Measurements from ENCODE around the gene SLAMF9.

Gene SLAMF9

GRCh38 chr1:159974350-159974965 is 20.4 kb upstream of the SLAMF9 start:
- no peak for DNase-seq (ENCODE audit: low read depth in 2 of 2)

DNA sequence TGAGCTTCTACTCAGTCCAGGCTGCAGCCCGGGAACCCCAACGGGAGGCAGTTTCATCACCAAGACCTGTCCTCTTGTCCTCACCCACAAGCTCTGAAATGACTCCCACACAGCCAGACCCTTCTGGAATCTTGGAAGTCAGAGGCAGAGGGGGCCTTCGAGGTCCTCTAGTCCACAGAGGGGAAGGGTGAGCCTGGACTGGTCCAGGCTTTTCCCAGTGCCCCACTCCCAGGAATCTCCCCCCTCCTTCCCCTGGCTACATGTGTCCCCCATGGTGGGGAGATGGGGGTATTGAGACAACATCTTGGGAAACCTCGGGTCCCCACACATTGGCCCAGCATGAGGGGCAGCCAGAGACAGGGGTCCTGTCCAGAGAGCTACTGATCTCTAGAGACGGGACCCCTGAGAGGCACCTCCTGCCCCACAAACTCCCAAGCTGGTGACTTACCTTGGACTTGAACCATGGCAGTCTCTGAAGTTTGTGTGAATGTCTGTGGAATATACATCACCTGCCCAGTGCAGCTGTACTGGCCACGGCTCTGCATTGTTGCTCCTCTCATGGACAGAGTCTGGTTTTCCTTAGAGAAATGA is 19.4 kb upstream of the SLAMF9 start:
- DNase-seq (ENCODE audit: low read depth in 2 of 2), result no peak

DNA sequence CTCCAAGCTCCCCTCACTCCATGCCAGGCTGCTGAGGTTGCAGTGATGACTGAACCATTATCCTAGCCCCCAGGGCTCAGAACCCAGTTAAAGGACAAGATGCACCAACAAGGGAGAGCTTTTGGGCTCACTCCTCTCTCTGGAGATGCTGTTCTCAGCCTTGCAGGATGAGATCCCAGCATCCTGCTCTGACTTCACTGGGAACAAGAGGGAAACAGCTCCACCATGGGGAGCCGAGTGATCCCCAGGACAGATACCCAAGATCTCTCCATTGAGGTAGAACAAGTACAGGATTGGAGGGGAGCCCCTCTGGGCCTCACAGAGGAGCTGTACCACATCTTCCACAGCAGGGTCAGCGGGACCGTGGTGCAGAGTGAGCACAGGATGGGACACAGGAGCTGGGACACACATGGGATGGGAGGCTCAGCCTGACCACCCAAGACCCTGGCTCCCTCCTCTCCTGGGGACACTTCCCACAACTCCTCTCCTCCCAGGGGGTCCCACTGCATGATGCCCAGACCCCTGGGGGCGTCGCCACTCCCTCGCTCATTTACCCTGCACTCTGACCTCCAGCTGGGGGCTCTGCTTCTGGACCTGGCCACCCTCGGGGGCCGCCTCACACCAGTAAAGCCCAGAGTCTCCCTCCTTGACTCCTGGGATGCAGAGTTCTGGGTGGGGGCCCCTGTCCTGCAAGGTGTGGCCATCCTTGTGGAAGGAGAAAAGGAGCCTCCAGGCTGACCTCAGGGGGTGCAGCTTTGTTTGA is 18.6 kb upstream of the SLAMF9 start:
- DNase-seq (ENCODE audit: low read depth in 2 of 2), result no peak

DNA sequence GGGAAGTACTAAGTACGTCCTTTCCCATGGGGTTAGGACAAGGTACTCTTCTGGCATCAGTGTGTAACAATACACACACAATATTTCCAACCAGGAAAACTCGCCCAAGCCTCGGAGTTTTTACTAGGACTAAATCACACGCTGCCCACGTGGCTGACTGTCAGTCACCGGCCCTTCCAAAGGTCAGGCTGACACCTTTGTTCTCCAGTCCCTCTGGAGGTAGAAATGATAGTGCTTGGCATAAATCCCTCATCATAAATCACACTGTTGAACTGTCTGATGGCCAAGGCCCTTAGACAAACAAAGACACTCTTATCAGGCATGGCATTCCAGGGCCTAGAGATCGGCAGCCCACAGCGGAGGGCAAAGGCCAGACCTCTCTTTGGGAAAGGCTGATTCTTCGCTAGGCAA is 16.9 kb upstream of the SLAMF9 start:
- no peak for DNase-seq (ENCODE audit: low read depth in 2 of 2)

DNA sequence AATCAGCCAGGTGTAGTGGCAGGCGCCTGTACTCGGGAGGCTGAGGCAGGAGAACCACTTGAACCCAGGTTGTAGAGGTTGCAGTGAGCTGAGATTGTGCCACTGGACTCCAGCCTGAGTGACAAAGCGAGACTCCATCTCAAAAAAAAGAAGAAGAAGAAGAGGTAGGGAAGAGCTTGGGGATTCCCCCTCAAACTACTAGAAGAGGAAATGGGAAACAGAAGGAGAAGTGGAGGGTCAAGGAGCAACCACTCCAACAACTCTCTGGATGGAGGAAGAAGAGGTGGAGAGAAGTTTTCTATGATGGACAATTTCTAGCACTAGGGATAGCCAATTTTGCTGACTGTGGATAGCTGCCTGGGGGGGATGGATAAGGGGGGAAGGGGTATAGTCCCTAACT is 14.9 kb upstream of the SLAMF9 start:
- no peak for DNase-seq (ENCODE audit: low read depth in 2 of 2)

- DNase-seq (ENCODE audit: low read depth in 2 of 2), result no peak
These were observed 11.2 kb upstream of the SLAMF9 start for GRCh38 chr1:159965263-159965662.

- no peak for DNase-seq (ENCODE audit: low read depth in 2 of 2)
These were observed 10.1 kb upstream of the SLAMF9 start for GRCh38 chr1:159964144-159964543.

- DNase-seq (ENCODE audit: low read depth in 2 of 2), result no peak
These were observed 8.1 kb upstream of the SLAMF9 start for GRCh38 chr1:159962176-159962575.

DNA sequence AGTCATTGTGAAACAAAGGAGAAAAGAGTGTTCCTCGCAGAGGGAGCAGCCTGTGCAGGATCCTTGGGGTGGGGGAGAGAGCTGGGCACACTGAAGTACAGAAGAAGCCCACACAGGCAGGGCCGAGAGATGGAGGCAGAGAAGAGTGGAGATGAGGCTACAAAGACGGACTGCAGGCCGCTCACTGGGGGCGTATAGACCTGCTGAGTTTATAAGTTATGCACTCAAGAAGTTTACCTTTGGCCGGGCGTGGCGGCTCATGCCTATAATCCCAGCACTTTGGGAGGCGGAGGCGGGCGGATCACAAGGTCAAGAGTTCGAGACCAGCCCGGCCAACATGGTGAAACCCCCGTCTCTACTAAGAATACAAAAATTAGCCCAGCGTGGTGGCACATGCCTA is 7.6 kb upstream of the SLAMF9 start:
- no peak for DNase-seq (ENCODE audit: low read depth in 2 of 2)

GRCh38 chr1:159960721-159961381 is 6.8 kb upstream of the SLAMF9 start:
- DNase-seq (ENCODE audit: low read depth in 2 of 2), result no peak

GRCh38 chr1:159959451-159959850 is 5.4 kb upstream of the SLAMF9 start:
- no peak for DNase-seq (ENCODE audit: low read depth in 2 of 2)

DNA sequence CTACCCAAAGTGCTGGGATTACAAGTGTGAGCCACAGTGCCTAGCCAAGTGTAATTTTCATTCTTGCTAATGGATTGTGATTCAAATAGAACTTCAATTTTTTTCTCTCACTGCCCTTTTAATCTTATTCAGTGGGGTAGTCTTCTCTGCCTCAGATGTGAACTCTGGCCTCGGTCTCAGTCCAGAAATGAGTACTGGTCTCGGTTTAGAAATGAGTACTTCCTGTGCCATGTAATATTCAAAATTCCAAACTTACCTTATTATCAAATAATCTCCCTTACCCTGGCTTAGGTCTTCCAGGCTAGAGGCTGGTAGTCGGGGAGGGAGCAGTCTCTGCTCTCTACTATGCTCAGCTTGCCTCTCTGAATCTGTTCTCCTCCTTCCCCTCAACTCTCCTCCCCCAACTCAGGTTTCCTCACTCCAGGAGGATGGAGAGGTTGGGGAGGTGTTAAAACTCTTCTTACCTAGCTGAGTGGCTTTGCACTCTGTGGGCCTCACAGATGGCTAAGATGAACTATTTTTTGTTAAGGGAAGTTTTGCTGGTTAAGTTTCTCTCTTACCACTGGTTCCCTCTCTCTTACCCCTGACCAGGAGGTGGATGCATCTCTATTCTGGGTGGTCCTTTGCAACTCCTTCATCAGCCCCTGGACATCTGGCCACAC is 4.8 kb upstream of the SLAMF9 start:
- no peak for DNase-seq (ENCODE audit: low read depth in 2 of 2)

DNA sequence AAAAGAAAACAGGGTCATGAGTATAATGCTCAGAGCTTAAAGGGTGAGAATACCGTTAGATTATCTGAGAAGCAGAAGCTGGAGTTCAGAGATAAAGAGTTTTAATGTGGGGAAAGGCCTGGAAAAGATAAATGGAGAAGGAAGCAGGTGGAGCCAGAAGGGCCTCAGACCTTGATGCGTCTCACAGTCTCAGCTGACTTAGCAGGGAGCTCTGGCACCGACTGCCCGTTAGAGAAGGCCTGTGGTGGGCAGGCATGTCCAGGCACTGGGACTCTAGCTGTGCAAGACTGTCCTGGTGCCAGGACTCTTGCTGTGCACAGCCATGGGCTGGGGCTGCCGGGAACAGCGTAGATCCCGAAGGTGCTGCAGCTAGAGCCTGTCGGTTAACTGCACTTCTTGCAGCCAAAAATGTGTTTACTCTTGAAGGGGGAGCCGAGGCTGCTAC is 3.8 kb upstream of the SLAMF9 start:
- DNase-seq (ENCODE audit: low read depth in 2 of 2), result no peak

- no peak for DNase-seq (ENCODE audit: low read depth in 2 of 2)
These were observed 1.4 kb upstream of the SLAMF9 start for GRCh38 chr1:159955456-159955855.

GRCh38 chr1:159952932-159953331 is 1.1 kb downstream of the SLAMF9 start:
- DNase-seq (ENCODE audit: low read depth in 2 of 2), result no peak

- no peak for DNase-seq (ENCODE audit: low read depth in 2 of 2)
These were observed 2.5 kb downstream of the SLAMF9 start for GRCh38 chr1:159951551-159951950.

DNA sequence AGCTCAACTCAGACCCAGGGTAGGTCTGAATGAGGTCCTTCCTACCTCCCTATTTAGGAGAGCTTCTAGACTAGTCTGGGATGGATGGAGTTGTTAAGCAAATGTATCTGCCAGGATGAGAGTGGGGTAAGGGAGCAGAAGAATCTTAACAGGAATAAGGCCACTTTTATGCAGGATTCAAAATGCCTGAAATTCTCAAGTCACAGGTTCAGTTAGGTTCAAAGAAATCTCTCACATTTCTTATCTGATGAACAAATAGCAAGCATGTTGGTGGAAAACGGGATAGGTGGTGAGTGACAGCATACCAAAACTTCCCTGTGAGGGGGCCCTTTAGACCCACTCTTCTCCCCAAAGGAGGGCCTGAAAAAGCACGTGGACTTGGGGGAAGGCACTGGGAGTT is 3.0 kb downstream of the SLAMF9 start:
- DNase-seq (ENCODE audit: low read depth in 2 of 2), result no peak

DNA sequence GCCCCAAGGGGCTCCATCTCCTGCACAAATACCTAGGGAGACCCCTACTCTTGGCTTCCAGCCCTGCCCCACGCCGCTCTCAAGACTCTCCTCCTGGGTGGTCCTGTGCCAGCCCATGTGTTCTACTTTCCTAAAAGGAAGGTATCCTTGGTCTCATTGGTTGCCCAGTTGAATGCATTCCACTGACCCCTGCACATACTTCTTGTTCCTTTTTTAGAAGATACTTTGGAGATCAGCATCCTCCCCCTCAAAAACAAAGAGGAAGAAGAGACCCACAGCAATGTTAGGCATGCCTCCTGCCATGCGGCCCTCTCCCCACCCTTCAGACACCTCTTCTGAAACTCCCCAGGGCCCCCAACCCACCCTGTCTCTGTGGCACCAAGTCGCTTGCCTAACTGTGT is 4.1 kb downstream of the SLAMF9 start:
- no peak for DNase-seq (ENCODE audit: low read depth in 2 of 2)

GRCh38 chr1:159949123-159949522 is 4.9 kb downstream of the SLAMF9 start:
- no peak for DNase-seq (ENCODE audit: low read depth in 2 of 2)

DNA sequence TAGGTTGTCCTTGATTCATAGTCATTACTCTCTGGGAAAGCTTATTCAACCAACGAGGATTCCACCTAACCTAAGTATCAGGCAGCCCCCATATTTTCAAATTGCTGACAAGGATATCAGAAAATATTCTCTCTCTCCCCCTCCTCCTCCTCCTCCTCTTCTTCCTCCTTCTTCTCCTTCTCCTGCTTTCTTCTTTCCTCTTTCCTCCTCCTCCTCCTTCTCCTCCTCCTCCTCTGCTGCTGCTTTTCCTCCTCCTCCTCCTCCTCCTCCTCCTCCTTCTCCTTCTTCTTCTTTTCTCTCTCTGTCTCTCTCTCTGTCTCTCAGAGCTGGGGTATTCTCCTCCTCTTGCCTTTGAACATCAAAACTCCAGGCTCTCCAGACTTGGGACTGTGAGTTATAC is 6.1 kb downstream of the SLAMF9 start:
- DNase-seq (ENCODE audit: low read depth in 2 of 2), result no peak

- no peak for DNase-seq (ENCODE audit: low read depth in 2 of 2)
These were observed 7.5 kb downstream of the SLAMF9 start for GRCh38 chr1:159946242-159947187.
